WTC11 (cell line): Measurements from ENCODE around the gene SORCS1. TPM values are rescaled to one million over a fixed set of nuclear protein-coding genes. Genes with fewer than 3 reads are reported as not detected.

Experiments used
- ATAC-seq: fragments of 200-7000 bp; cut with Tn5 transposase; 2 replicates; pipeline ENCODE4 v1.10.0; 2021; ENCODE audit warnings: mild to moderate bottlenecking, moderate library complexity
- CTCF ChIA-PET: fragments of 300-600 bp; sonication (Branson Sonifier 250); formaldehyde crosslinking; loops from one replicate; lab custom pipeline; 2021; ENCODE audit warnings: antibody characterized with exemption; lab: Charles Lee
- POLR2A ChIA-PET: fragments of 350-600 bp; sonication (Branson Sonifier 250); formaldehyde crosslinking; loops from one replicate; lab custom pipeline; 2021; ENCODE audit warnings: antibody characterized with exemption; lab: Charles Lee
- DNase-seq: peaks from one replicate; pipeline ENCODE4 v3.0.0; 2021; ENCODE audit warnings: low spot score
- H3K27ac Mint-ChIP-seq: 2 replicates; pipeline ENCODE4 v1.8.0; 2021; ENCODE audit warnings: mixed read lengths
- H3K27me3 Mint-ChIP-seq: 2 replicates; pipeline ENCODE4 v1.8.0; 2021; ENCODE audit warnings: low read depth, mild to moderate bottlenecking, moderate library complexity, mixed read lengths
- H3K36me3 Mint-ChIP-seq: 2 replicates; pipeline ENCODE4 v1.8.0; 2021; ENCODE audit warnings: mixed read lengths
- H3K4me1 Mint-ChIP-seq: 2 replicates; pipeline ENCODE4 v1.8.0; 2022; ENCODE audit warnings: mixed read lengths
- H3K4me3 Mint-ChIP-seq: 2 replicates; pipeline ENCODE4 v1.8.0; 2021; ENCODE audit warnings: mild to moderate bottlenecking, moderate library complexity, mixed read lengths
- H3K9me3 Mint-ChIP-seq: 2 replicates; pipeline ENCODE4 v1.8.0; 2021; ENCODE audit warnings: mixed read lengths
- CDX4 ChIP-seq: fragments of 250-450 bp; sonication (Bioruptor Pico); IDR thresholded peaks from 2 replicates; pipeline ENCODE4 v1.9.0; 2021; ENCODE audit warnings: moderate library complexity, mild to moderate bottlenecking, inconsistent platforms, borderline replicate concordance
- CTCF ChIP-seq: fragments of 200-600 bp; IDR thresholded peaks from 2 replicates; pipeline ENCODE4 v1.8.0; 2022; ENCODE audit warnings: antibody characterized with exemption
- ETV6 ChIP-seq: sonication (generic); formaldehyde crosslinking; IDR thresholded peaks from 2 replicates; pipeline ENCODE4 v1.8.1; 2022; ENCODE audit warnings: mild to moderate bottlenecking, missing genetic modification reagents
- FOXK1 ChIP-seq: sonication (generic); formaldehyde crosslinking; IDR thresholded peaks from 2 replicates; pipeline ENCODE4 v1.8.0; 2022; ENCODE audit warnings: mild to moderate bottlenecking, moderate library complexity, missing genetic modification reagents
- HMGXB4 ChIP-seq: sonication (generic); formaldehyde crosslinking; IDR thresholded peaks from 2 replicates; pipeline ENCODE4 v1.8.1; 2023; ENCODE audit warnings: mild to moderate bottlenecking, moderate library complexity, missing genetic modification reagents
- MAX ChIP-seq: sonication (generic); formaldehyde crosslinking; IDR thresholded peaks from 2 replicates; pipeline ENCODE4 v1.8.0; 2022; ENCODE audit warnings: mild to moderate bottlenecking, missing genetic modification reagents
- MYBL2 ChIP-seq: sonication (generic); formaldehyde crosslinking; IDR thresholded peaks from 2 replicates; pipeline ENCODE4 v1.8.1; 2023; ENCODE audit warnings: mild to moderate bottlenecking, moderate library complexity, missing genetic modification reagents
- NR2C2 ChIP-seq: sonication (generic); formaldehyde crosslinking; IDR thresholded peaks from 2 replicates; pipeline ENCODE4 v1.8.0; 2022; ENCODE audit warnings: mild to moderate bottlenecking, missing genetic modification reagents
- NR3C1 ChIP-seq: sonication (generic); formaldehyde crosslinking; conservative IDR thresholded peaks from 2 replicates; pipeline ENCODE4 v1.8.1; 2023; ENCODE audit warnings: low read depth, mild to moderate bottlenecking, missing genetic modification reagents
- PRDM15 ChIP-seq: sonication (generic); formaldehyde crosslinking; IDR thresholded peaks from 2 replicates; pipeline ENCODE4 v1.8.0; 2022; ENCODE audit warnings: missing genetic modification reagents
- PRRX2 ChIP-seq: fragments of 250-450 bp; sonication (Bioruptor Pico); IDR thresholded peaks from 2 replicates; pipeline ENCODE4 v1.8.0; 2021; ENCODE audit warnings: mild to moderate bottlenecking
- RELA ChIP-seq: sonication (generic); formaldehyde crosslinking; IDR thresholded peaks from 2 replicates; pipeline ENCODE4 v1.8.1; 2022; ENCODE audit warnings: missing genetic modification reagents, mild to moderate bottlenecking, borderline replicate concordance
- SMAD3 ChIP-seq: sonication (generic); formaldehyde crosslinking; IDR thresholded peaks from 2 replicates; pipeline ENCODE4 v1.8.0; 2022; ENCODE audit warnings: missing genetic modification reagents, mild to moderate bottlenecking, borderline replicate concordance
- SMAD4 ChIP-seq: sonication (generic); formaldehyde crosslinking; IDR thresholded peaks from 2 replicates; pipeline ENCODE4 v1.8.0; 2022; ENCODE audit warnings: mild to moderate bottlenecking, missing genetic modification reagents
- SOX15 ChIP-seq: fragments of 250-450 bp; sonication (Bioruptor Pico); IDR thresholded peaks from 2 replicates; pipeline ENCODE4 v1.9.0; 2021; ENCODE audit warnings: mild to moderate bottlenecking
- USF1 ChIP-seq: sonication (generic); formaldehyde crosslinking; IDR thresholded peaks from 2 replicates; pipeline ENCODE4 v1.8.0; 2022; ENCODE audit warnings: mild to moderate bottlenecking, missing genetic modification reagents
- USF2 ChIP-seq: sonication (generic); formaldehyde crosslinking; IDR thresholded peaks from 2 replicates; pipeline ENCODE4 v1.8.1; 2023; ENCODE audit warnings: mild to moderate bottlenecking, missing genetic modification reagents, moderate library complexity
- ZNF138 ChIP-seq: sonication (generic); formaldehyde crosslinking; conservative IDR thresholded peaks from 2 replicates; pipeline ENCODE4 v1.8.1; 2022; ENCODE audit warnings: mild to moderate bottlenecking, moderate library complexity, missing genetic modification reagents
- ZNF263 ChIP-seq: sonication (generic); formaldehyde crosslinking; IDR thresholded peaks from 2 replicates; pipeline ENCODE4 v1.8.1; 2022; ENCODE audit warnings: low read depth, mild to moderate bottlenecking, moderate library complexity, missing genetic modification reagents
- ZNF396 ChIP-seq: fragments of 250-450 bp; sonication (Bioruptor Pico); IDR thresholded peaks from 2 replicates; pipeline ENCODE4 v1.8.0; 2021; ENCODE audit warnings: mild to moderate bottlenecking, moderate library complexity, borderline replicate concordance
- ZNF425 ChIP-seq: fragments of 250-450 bp; sonication (Bioruptor Pico); conservative IDR thresholded peaks from 2 replicates; pipeline ENCODE4 v1.9.0; 2021; ENCODE audit warnings: mild to moderate bottlenecking
- ZSCAN18 ChIP-seq: fragments of 250-450 bp; sonication (Bioruptor Pico); IDR thresholded peaks from 2 replicates; pipeline ENCODE4 v2.1.2; 2022; ENCODE audit warnings: mild to moderate bottlenecking, moderate library complexity
- total RNA-seq: library from RNA; stranded (reverse); gene quantifications from 3 replicates; pipeline ENCODE4 v1.2.3, GENCODE V29; 2021

Gene SORCS1
- total RNA-seq, 1 experiment from 2014 or later = 3.3 TPM

GRCh38 chr10:107032700-107033401 is 131.7 kb downstream of the SORCS1 start (continued):
- TF ChIP-seq CDX4 (CRISPR knock-in tag) = no peak
- no peak for TF ChIP-seq USF2 (CRISPR knock-in tag)
- TF ChIP-seq NR3C1 (CRISPR knock-in tag) = no peak
- TF ChIP-seq SMAD3 (CRISPR knock-in tag) = no peak
- TF ChIP-seq MAX (CRISPR knock-in tag) = no peak
- no peak for TF ChIP-seq ZNF425 (CRISPR knock-in tag)
- no peak for TF ChIP-seq ZNF138 (CRISPR knock-in tag)
- TF ChIP-seq RELA = no peak
- no peak for TF ChIP-seq MYBL2 (CRISPR knock-in tag)

- Mint-ChIP-seq H3K4me1 (peaks cover 26% of the 10 kb centered on the region), H3K4me3 (no peak overlapping the region), H3K27ac (no peak overlapping the region), H3K27me3 (no peaks in the 10 kb centered on the region), H3K36me3 (no peaks in the 10 kb centered on the region), H3K9me3 (no peaks in the 10 kb centered on the region)
- ATAC-seq (no peak), DNase-seq (no peak)
- no peak for TF ChIP-seq ZNF263
- TF ChIP-seq FOXK1 (CRISPR knock-in tag) = no peak
- no peak for TF ChIP-seq ETV6 (CRISPR knock-in tag)
- no peak for TF ChIP-seq HMGXB4 (CRISPR knock-in tag)
- TF ChIP-seq PRDM15 (CRISPR knock-in tag) = no peak
- no peak for TF ChIP-seq SMAD4 (CRISPR knock-in tag)
- TF ChIP-seq ZSCAN18 (CRISPR knock-in tag) = no peak
- TF ChIP-seq CTCF = no peak
- TF ChIP-seq PRRX2 = no peak
- TF ChIP-seq ZNF396 (CRISPR knock-in tag) = no peak
- TF ChIP-seq SOX15 (CRISPR knock-in tag) = no peak
- TF ChIP-seq NR2C2 (CRISPR knock-in tag) = no peak
- no peak for TF ChIP-seq USF1
- POLR2A ChIA-PET = no interaction called here
- CTCF ChIA-PET = no interaction called here
Measured at GRCh38 chr10:107031931-107032699, 132.4 kb downstream of the SORCS1 start.
